Daoy (cell line): Measurements from ENCODE around the gene STPG1. TPM values are rescaled to one million over a fixed set of nuclear protein-coding genes. Genes with fewer than 3 reads are reported as not detected.

Experiments
- DNase-seq: peaks from one replicate; pipeline ENCODE4 v3.0.0-alpha.2; 2015; ENCODE audit warnings: low read depth
- total RNA-seq: library from RNA; depleted of rRNA; stranded (reverse); fragments of >200 nt; shearing (Covaris generic); gene quantifications from 2 replicates; pipeline ENCODE4 v1.2.3, GENCODE V29; 2014; rRNA removed

STPG1 gene
- total RNA-seq, 1 experiment from 2014 or later = 2.2 TPM

DNA sequence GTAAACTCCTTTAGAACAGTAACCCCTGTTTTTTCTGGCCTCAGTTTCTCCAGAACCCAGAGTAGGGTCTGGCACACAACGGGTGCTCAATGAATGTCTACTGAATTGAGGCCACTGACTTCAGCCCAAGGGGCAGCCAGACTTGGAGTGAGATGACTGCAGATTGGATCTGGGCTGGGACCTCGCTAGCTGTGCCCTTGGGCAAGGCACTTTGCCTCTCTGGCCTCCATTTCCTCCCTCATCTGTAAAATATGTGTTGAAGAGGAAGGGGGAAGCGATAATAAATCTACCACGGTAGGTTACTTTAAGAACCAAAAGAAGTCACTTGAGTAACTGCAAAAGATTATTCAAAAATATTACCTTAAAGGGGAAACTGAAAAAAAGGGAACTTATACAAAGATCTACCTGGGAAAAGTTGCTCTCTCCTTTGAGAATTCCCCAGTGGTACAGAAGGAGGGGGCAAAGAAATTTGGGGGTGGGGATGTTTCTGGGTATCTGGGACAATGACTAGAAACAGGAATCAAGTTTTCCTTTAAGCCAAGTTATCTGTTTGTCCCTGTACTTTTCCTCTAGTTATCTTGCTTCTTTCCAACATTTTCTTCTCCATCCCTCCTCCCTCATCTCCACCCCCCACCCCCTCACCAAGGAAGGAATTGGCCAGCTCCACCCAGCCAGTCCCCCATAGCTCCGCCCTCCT is 94.8 kb downstream of the STPG1 start:
- no peak for DNase-seq

DNA sequence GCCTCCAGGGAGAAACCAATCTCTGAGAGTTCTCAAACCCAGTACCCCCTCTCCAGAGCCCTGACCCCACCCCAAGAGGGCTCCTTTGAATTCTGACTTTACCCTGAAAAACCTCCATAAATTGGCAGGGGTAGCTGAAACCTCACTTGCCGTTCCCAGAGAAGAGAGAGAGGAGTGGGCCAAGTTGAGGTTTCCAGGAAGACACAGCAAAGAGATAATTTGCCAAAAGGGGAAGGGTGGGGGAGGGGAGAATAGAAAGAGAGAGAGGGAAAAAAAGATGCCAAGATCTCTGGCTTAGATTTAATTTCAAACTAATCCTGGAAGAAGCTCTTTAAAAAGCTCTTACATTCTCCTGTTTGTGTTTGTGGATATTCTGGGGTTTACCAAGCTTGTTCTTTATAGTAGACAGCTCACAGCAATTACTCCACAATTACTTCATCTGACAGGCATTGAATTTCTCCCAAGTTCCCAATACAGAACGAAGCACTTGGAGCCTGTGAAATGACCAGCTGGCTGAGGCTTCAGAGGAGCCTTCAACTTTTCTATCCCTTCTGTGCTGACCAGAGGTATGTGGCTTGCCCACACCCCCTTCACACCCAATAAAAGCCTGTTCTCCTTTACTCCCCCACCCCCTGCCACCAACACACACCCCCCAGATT is 95.5 kb downstream of the STPG1 start:
- DNase-seq = peak; percentile 19

DNA sequence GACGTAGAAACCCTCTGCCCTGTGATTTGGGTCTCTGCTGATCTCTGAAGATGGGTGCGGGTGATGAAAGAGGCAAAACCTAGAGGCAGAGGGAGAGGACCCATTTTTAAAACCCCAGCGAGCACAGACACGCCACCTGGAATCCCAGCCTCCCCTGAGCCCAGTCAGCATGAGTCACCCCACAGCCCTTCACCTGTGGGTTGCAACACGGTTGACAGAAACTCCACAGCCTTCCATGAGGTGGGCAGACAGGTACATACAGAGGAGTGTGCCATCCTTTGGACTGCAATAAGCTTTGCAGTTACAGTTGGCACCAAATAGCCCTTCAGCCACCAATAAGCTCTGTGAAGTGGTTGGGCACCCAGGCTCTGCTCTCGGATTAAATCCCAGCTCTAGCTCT is 96.5 kb downstream of the STPG1 start:
- no peak for DNase-seq

DNA sequence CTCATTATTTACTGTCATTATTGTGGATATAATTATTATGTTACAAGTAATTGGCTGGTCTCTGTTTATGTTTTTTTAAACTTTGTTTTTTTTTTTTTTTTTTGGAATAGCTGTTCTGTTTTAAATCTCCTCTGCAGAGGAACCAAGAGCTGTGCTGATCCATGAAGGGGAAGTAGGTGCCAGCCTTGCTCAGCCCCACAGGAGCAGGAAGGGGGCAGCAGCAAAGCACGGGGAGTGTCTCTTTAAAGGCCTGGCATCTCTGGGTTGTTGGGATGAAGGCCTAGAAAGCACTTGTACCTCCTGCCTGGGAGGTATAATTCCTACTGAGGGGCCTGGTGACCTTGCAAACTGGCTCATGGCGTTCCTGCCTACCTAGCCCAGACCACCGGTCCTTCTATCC is 96.9 kb downstream of the STPG1 start:
- no peak for DNase-seq

DNA sequence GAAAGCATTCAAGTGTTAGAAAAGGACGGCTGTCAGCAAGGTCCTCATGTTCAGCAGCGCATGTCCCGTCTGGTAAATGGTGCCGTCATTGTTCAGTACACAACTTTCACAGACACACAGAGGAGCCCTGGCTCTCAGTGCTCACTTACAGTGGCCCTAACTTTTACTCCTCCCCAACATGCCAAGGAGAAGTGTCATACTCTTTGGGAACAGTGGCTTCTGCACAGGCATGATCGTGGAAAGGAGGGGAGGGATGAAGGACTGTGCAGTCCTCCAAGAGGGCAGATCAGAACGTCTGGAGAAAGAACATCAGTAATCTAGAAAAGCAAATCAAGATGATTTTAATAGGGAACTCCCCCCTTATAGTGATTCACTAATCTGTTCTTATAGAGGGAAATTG is 98.2 kb downstream of the STPG1 start:
- no peak for DNase-seq

DNA sequence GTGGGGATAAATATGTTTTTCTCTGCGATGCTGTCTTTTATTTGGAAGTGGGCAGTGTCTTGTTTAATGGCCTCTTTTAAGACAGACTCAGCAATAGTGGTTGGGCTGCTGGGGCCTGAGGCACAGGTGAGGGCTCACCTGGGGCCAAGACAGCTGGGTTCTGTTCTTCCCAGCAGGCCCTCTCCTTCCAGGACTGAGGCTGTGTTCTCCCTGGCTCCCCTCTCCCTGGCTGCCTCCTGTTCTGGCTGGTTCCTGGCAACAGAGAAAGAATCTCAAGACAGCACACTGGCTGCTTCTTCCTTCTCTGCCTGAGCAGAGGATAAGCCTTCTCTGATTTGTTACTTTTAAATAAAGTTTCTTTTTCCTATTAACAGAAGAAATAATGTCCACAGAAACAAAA is 101.8 kb downstream of the STPG1 start:
- no peak for DNase-seq

DNA sequence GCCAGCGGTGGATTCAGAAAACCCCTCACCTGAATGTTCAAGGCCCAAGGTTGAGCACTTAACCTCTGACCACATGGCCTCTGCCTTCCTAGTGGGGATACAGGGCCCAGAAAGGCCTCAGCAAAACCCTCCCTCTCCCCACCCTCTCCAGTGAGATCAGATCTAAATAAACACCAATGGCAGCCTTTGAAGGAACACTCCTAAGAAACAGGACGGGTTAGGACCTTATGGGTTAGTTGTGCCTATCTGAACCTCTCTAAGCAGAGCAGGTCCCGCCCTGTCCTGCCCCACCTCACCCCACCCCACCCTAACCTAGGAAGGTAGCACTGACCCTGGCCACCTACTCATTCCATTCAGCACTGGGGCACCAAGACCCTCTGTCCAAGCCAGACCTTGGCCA is 102.3 kb downstream of the STPG1 start:
- no peak for DNase-seq

DNA sequence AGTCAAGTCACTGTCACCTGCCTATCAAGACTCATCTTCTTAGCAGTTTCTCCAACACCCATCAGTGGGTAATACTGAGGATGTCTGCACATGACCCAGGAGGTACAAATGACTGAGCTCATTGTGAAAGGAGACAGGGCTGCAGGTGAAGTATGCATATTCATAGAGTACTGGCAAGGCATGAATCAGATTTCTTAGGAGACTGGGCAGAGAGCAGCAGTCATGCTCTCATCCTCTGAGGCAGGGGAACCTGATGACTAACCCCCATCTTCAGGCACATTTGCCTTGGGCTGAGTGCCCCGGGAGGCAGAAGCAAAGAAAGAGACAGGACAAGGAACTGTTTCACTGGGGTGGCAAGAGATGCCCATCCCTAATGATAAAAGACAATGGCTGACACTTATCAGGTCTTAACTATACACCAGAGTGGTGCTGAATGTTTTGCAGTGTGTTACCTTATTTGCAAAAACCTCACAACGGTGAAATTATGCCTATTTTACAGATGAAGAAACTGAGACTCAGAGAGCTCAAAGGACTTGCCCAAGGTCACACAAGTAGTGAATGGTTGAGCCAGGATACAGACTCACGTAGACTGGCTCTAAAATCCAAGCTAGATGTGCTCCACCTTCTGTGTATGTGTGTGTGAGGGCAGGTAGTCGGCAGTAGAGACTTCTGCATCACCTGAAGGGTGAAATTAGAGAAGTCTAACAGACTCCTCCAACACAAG is 103.7 kb downstream of the STPG1 start:
- DNase-seq = peak; percentile 60

DNA sequence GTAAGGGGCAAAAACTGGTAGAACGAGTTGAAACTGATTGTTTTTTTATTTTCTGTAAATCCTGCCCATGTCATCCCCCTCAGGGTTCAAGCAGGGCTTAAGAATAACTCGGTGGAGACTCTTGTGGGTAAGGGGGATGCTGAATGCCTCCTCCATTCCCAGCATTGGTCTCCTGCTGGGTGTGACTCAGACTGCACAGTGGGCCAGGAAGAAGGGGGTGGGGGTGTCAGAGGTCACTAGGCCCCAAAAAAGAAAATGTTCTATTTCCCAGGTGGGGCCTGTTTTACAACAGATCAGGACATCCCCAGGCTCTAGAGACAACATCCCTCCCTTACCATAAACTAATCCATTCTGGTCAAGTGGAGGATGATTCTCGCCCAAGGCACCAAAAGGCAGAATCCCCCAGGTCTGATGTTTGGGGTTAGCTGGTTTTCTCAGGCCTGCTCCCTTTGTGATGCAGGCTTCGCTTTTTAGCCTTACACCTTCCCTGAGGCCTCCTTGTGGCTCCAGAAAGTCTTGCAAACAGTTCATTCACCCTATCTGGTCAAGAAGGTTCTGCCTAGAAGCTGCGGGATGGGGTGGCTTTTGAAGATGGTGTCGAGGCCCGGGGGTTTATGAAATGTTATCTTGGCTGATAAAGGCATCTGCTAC is 105.1 kb downstream of the STPG1 start:
- peak; percentile 58 for DNase-seq

Other genes with a start within 250 kb of the STPG1 start
- 1.2 and 1.3 TPM in 2 replicates for gene IFNLR1, start 226.5 kb downstream of the STPG1 start, total RNA-seq
- not detected in 2 replicates for gene GRHL3, start 94.4 kb downstream of the STPG1 start, total RNA-seq
- 8.6 and 13.8 TPM in 2 replicates for gene NIPAL3, start 2.0 kb upstream of the STPG1 start, total RNA-seq
- 10.5 and 11.3 TPM in 2 replicates for gene RCAN3, start 89.1 kb upstream of the STPG1 start, total RNA-seq
- not detected in 2 replicates for gene NCMAP, start 142.3 kb upstream of the STPG1 start, total RNA-seq
- gene SRRM1, start 229.5 kb upstream of the STPG1 start, total RNA-seq = 32.9 and 41.0 TPM in 2 replicates